Left ventricle myocardium inferior (tissue), 1 donor: ENCODE data around the gene NFIA. TPM values are rescaled to one million over a fixed set of nuclear protein-coding genes. Genes with fewer than 3 reads are reported as not detected.

ENCODE experiments used
- DNase-seq: peaks from one replicate; pipeline ENCODE4 v3.0.0-alpha.2; 2020
- H3K27ac ChIP-seq: fragments of 200-600 bp; replicated peaks from 2 replicates; pipeline ENCODE4 v1.8.0; 2021
- H3K27me3 ChIP-seq: fragments of 200-600 bp; 2 replicates; pipeline ENCODE4 v1.8.0; 2021; ENCODE audit warnings: low read depth
- H3K36me3 ChIP-seq: fragments of 200-600 bp; 2 replicates; pipeline ENCODE4 v1.8.0; 2021
- H3K4me1 ChIP-seq: fragments of 200-600 bp; 2 replicates; pipeline ENCODE4 v1.8.0; 2021
- H3K4me3 ChIP-seq: fragments of 200-600 bp; 2 replicates; pipeline ENCODE4 v1.8.0; 2021; ENCODE audit warnings: mild to moderate bottlenecking, moderate library complexity
- H3K9me3 ChIP-seq: fragments of 200-600 bp; replicated peaks from 2 replicates; pipeline ENCODE4 v1.8.0; 2021
- intact Hi-C: fragments of 100-400 bp; cut with micrococcal nuclease; formaldehyde crosslinking; loops from one replicate; pipeline ENCODE4 v1.11.0; 2022
- total RNA-seq: library from RNA; stranded (reverse); fragmentation: NEBNext Ultra II Directional; extraction: Animal tissue kit (Norgen Biotek cat#: 25700); gene quantifications from one replicate; pipeline ENCODE4 v1.2.1, GENCODE V29; 2021
- TF ChIP-seq, protein P1 (sequence below): fragments of 200-600 bp; IDR thresholded peaks from 2 replicates; pipeline ENCODE4 v1.8.0; 2021; ENCODE audit warnings: antibody characterized with exemption, mild to moderate bottlenecking, borderline replicate concordance
- donor health status: DM: no; HTN: yes; CAD: no; lungs with severe emphysema.

The NFIA gene
- total RNA-seq, 1 donor from 2014 or later: 90.2 TPM

DNA sequence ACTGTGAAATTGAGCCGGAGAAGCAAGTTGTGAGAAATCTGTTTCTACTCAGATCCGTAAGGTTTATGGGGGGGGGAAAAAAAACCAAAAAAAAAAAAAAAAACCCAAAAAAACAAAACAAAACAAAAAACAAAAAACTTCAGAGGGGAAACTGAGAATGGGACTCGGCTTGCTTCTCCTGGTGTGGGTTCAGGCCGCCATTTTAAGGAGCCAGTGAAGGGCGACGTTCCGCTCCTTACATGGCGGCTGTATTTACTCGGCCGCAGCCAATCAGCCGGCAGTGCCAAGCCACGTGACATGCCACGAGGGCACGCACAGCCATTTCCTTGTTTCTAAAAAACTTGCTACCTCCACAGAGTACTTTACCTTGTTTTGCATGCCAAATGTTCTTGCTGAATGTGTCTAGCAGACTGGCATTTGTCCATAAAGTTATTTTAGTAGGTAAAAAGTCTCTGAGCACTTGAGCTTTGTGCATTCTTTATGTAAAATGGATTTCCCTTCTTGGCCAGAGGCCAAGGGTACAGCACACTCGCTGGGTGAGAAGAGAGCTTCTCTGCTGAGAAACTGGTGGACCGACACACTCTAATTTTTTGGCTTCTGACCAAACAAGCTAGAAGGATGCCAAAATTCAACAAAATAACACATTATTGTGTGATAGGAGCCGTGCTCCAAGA is 101.8 kb downstream of the NFIA start:
- DNase-seq: peak; percentile 93
- no peaks in the 10 kb centered on the region for H3K36me3 ChIP-seq
- H3K9me3 ChIP-seq: no peaks in the 10 kb centered on the region
- peak overlapping the region; percentile 62 for H3K4me3 ChIP-seq
- H3K4me1 ChIP-seq: peaks cover 91% of the 10 kb centered on the region
- H3K27me3 ChIP-seq: no peaks in the 10 kb centered on the region
- TF ChIP-seq, protein P1, sequence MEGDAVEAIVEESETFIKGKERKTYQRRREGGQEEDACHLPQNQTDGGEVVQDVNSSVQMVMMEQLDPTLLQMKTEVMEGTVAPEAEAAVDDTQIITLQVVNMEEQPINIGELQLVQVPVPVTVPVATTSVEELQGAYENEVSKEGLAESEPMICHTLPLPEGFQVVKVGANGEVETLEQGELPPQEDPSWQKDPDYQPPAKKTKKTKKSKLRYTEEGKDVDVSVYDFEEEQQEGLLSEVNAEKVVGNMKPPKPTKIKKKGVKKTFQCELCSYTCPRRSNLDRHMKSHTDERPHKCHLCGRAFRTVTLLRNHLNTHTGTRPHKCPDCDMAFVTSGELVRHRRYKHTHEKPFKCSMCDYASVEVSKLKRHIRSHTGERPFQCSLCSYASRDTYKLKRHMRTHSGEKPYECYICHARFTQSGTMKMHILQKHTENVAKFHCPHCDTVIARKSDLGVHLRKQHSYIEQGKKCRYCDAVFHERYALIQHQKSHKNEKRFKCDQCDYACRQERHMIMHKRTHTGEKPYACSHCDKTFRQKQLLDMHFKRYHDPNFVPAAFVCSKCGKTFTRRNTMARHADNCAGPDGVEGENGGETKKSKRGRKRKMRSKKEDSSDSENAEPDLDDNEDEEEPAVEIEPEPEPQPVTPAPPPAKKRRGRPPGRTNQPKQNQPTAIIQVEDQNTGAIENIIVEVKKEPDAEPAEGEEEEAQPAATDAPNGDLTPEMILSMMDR: no peak
- intact Hi-C loops: loop anchor here (10.0 kb wide), 2 partner anchors 129 to 271 kb away; no protein-coding TSS in a partner anchor
- H3K27ac ChIP-seq: peak overlapping the region; percentile 93

DNA sequence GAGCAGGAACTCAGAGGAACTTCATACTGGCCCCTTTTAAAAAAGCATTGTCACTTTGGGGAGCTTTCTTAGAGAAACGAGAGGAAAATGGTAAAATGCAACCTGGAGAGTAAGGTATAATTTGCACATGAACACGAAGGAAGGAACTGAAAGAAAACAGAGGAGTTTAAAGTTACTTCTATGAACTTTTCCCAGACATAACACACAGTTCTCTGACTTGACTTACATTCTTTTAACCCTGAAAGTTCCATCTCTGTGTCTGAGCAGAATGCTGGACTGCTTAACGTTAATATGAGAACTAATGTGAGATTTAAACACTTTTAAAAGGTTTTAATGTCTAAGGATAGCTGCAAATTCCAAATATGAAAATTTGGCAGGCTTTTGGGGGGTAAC is 102.3 kb downstream of the NFIA start:
- Histone ChIP-seq H3K27me3 (no peaks in the 10 kb centered on the region), H3K4me1 (peaks cover 89% of the 10 kb centered on the region), H3K27ac (peak overlapping the region; percentile 93), H3K4me3 (peak overlapping the region; percentile 62), H3K36me3 (no peaks in the 10 kb centered on the region), H3K9me3 (no peaks in the 10 kb centered on the region)
- intact Hi-C loops: loop anchor here (10.0 kb wide), 2 partner anchors 130 to 270 kb away; no protein-coding TSS in a partner anchor
- TF ChIP-seq, protein P1: no peak
- no peak for DNase-seq

DNA sequence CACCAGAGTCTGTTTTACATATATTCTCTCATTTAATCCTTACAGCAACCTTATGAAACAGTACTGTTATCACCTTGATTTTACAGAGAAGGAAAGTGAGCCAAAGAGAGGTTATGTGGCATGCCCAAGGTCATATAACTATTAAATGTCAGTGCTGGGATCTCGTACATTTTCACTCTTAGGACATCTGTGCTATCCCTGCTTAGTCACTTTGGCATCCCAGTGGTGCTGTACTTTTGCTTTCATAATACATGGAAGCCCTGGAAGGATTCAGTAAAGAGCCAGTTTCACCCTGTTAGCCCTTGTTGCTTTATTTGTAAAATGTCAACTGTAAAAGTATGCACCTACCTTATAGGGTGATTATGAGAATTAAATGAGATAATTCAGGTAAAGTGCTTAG is 104.4 kb downstream of the NFIA start:
- no peaks in the 10 kb centered on the region for H3K27me3 ChIP-seq
- H3K4me1 ChIP-seq: peaks cover 94% of the 10 kb centered on the region
- intact Hi-C loops: loop anchor here (10.0 kb wide), 2 partner anchors 132 to 268 kb away; no protein-coding TSS in a partner anchor
- TF ChIP-seq, protein P1: no peak
- DNase-seq: no peak
- H3K9me3 ChIP-seq: no peaks in the 10 kb centered on the region
- H3K27ac ChIP-seq: peak overlapping the region; percentile 93
- H3K4me3 ChIP-seq: no peak overlapping the region
- H3K36me3 ChIP-seq: no peaks in the 10 kb centered on the region

DNA sequence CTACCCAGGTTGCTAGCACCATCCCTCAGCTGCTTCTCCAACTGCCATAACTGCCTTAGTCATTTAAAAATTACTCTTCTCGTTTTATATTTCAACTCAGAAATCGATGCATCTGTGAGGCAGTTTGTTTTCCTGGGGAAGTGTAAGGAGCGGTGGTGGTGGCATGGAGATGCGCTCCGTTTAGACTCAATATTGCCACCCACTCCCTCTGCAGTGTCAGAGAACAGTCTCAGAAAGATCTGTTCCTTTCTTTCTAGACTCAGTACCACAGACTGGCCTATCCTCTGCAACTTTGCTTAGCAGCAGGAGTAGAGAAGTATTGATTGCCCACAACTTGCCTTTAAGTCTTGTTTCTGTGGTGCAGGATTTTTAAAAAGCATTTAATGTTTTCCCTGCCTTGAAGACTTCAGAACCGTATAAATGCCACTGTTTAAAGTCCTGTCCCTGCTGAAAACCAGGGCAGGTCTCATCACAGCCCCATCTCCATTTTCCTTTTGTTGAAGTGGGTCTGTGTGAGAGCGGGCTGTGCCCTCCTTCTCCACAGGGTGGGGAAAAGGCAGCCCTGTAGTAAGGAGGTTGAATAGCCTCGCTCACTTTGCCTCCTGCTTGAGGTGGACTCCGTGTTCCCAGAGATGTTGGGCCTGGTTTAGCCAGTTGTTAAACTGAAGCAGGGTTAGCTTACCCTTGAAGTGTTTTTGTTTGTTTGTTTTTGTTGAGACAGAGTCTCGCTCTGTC is 105.2 kb downstream of the NFIA start:
- Histone ChIP-seq H3K36me3 (no peaks in the 10 kb centered on the region), H3K4me3 (no peak overlapping the region), H3K9me3 (no peaks in the 10 kb centered on the region), H3K27ac (peak overlapping the region; percentile 93), H3K4me1 (peaks cover 94% of the 10 kb centered on the region), H3K27me3 (no peaks in the 10 kb centered on the region)
- TF ChIP-seq, protein P1: no peak
- intact Hi-C loops: loop anchor here (10.0 kb wide), 2 partner anchors 133 to 267 kb away; no protein-coding TSS in a partner anchor
- DNase-seq: no peak

DNA sequence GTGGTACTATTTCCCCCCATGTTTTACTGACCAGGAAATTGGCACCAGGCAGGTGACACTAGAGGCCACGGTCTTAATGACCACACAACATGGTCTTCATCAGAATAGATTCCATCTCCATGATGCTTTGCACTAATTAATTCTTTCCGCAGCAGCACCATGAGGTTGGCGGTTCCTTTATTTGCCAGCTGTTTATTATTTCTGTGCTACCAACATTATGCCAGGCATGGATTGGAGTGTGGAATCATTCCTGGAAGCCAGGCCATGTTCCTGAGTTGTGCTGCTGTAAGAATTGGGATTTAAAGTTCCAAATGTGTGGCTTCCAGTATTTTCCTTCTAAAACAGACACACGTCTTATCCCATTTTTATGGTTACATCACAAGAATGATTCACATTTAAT is 107.8 kb downstream of the NFIA start:
- no peak for DNase-seq
- Histone ChIP-seq H3K4me1 (peaks cover 94% of the 10 kb centered on the region), H3K27me3 (no peaks in the 10 kb centered on the region), H3K27ac (peak overlapping the region; percentile 33), H3K9me3 (no peaks in the 10 kb centered on the region), H3K4me3 (no peak overlapping the region), H3K36me3 (no peaks in the 10 kb centered on the region)
- TF ChIP-seq, protein P1: no peak
- intact Hi-C loops: no loop called here
